GM19025 (cell line): ENCODE data around the gene MTIF2.
"Not testable (repeated sequence)": the region's sequence is repeated elsewhere in the genome, so short reads cannot be mapped to it uniquely, and the experiment has no call there.

Experiments used
- ATAC-seq: cut with Tn5 transposase; IDR thresholded peaks from one replicate; pipeline ENCODE4 v1.9.1; 2021; ENCODE audit warnings: mild to moderate bottlenecking, low read depth, moderate library complexity; ENCODE audit not compliant: unreplicated experiment

Gene MTIF2

DNA sequence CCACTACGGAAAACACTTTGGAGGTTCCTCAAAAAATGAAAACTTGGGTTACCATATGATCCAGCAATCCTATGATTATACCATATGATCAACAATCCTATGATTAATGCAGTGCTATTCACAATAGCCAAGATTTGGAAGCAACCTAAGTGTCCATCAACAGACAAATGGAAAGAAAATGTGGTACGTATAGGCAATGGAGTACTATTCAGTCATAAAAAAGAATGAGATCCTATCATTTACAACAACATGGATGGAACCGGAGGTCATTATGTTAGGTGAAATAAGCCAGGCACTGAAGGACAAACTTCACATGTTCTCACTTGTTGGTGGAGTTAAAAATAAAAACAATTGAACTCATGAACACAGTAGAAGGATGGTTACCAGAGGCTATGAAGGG, 64.5 kb downstream of the MTIF2 start:
- no peak for ATAC-seq

DNA sequence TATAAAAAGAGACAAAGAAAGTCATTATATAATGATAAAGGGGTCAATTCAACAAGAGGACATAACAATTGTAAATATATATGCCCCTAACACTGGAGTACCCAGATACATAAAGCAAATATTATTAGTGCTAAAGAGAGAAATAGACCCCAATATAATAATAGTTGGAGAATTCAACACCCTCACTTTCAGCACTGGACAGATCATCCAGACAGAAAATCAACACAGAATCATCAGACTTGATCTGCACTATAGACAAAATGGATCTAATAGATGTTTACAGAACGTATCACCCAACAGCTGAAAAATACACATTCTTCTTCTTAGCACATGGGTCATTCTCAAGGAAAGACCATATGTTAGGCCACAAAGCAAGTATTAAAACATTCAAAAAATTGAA, 68.6 kb downstream of the MTIF2 start:
- no peak for ATAC-seq

DNA sequence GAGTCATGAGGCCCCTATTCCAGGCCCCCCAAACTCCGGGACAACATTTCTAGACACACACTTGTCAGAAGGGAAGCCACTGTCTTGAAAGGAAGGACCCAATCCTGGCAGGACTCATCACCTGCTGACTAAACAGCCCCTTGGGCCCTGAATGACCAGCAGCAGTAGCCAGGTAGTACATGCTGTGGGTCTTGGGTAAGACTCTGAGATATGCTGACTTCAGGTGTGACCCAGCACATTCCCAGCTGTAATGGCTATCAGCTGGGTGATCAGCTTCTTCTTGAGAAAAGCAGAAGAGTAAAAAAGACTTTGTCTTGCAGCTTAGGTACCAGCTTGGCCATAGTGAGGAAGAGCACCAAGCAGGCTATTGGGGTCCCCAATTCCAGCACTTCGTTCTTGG, 72.5 kb downstream of the MTIF2 start:
- no peak for ATAC-seq

DNA sequence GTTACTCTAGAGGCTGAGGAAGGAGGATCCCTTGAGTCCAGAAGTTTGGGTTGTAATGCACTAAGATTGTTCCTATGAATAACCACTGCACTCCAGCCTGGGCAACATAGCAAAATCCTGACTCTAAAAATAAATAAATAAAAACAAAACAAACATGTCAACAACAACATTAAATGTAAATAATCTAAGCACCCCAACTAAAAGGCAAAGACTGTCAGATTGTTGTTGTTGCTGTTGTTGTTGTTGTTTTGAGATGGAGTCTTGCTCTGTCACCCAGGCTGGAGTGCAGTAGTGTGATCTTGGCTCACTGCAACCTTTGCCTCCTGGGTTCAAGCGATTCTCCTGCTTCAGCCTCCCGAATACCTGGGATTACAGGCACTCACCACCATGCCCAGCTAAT, 77.1 kb downstream of the MTIF2 start:
- ATAC-seq, result not testable (repeated sequence)

DNA sequence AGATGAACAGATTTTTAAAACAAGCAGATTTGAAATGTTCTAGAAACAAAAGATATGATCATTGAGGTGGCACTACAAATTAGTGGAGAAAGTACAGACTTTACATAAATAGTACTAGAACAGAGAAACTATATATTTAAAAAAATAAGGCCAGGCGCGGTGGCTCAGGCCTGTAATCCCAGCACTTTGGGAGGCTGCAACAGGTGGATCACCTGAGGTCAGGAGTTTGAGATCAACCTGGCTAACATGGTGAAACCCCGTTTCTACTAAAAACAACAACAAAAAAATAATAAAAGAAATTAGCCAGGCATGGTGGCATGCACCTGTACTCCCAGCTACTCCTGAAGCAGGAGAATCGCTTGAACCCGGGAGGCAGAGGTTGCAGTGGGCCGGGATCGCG, 82.2 kb downstream of the MTIF2 start:
- ATAC-seq, result not testable (repeated sequence)
